Naive B cell (primary cell): Measurements from ENCODE around the gene ATPAF1. TPM values are rescaled to one million over a fixed set of nuclear protein-coding genes. Genes with fewer than 3 reads are reported as not detected.
A peak's percentile ranks its signal among the peaks of the same experiment; 100 is the strongest.
"Not testable (repeated sequence)": the region's sequence is repeated elsewhere in the genome, so short reads cannot be mapped to it uniquely, and the experiment has no call there.

ENCODE experiments used
- ATAC-seq, 2 donors: fragments of 150-1000 bp; cut with Tn5 transposase; 2 replicates each; pipeline ENCODE4 v1.10.0; 2021; ENCODE audit warnings: low read depth in 2 of 2, mild to moderate bottlenecking in 2 of 2, moderate library complexity in 2 of 2
- DNase-seq: peaks from one replicate; pipeline ENCODE4 v3.0.0; 2022
- H3K27ac Mint-ChIP-seq, 6 donors: one replicate each; pipeline ENCODE4 v1.8.0; 2020 to 2022; ENCODE audit warnings: mild to moderate bottlenecking in 6 of 6, mixed read lengths in 6 of 6, moderate library complexity in 5 of 6, inconsistent platforms in 2 of 6
- H3K27me3 Mint-ChIP-seq, 3 donors: one replicate each; pipeline ENCODE4 v1.8.0; 2021 to 2022; ENCODE audit warnings: mixed read lengths in 3 of 3, mild to moderate bottlenecking in 1 of 3
- H3K36me3 Mint-ChIP-seq, 2 donors: one replicate each; pipeline ENCODE4 v1.8.0; 2020 to 2022; ENCODE audit warnings: mixed read lengths in 2 of 2, inconsistent platforms in 1 of 2, mild to moderate bottlenecking in 1 of 2
- H3K4me1 Mint-ChIP-seq, 3 donors: one replicate each; pipeline ENCODE4 v1.8.0; 2020 to 2022; ENCODE audit warnings: mixed read lengths in 3 of 3, inconsistent platforms in 1 of 3, mild to moderate bottlenecking in 1 of 3, moderate library complexity in 1 of 3
- H3K4me3 Mint-ChIP-seq, 8 donors: one replicate each; pipeline ENCODE4 v1.8.0; 2020 to 2022; ENCODE audit warnings: mild to moderate bottlenecking in 8 of 8, mixed read lengths in 8 of 8, moderate library complexity in 8 of 8, inconsistent platforms in 2 of 8
- H3K9me3 Mint-ChIP-seq, 7 donors: one replicate each; pipeline ENCODE4 v1.8.0; 2020 to 2022; ENCODE audit warnings: mixed read lengths in 7 of 7, mild to moderate bottlenecking in 5 of 7, inconsistent platforms in 2 of 7, moderate library complexity in 1 of 7
- polyA plus RNA-seq, 6 donors: library from polyadenylated mRNA; unstranded; fragments of 300-500 nt; fragmentation: Illumina TruSeq; gene quantifications; one replicate each; pipeline ENCODE4 v1.2.3, GENCODE V29; 2021; ENCODE audit warnings: low read depth in 6 of 6

Gene ATPAF1
- polyA plus RNA-seq, result 10 to 100 TPM; 45.0 to 87.6 (median 55.8) TPM

DNA sequence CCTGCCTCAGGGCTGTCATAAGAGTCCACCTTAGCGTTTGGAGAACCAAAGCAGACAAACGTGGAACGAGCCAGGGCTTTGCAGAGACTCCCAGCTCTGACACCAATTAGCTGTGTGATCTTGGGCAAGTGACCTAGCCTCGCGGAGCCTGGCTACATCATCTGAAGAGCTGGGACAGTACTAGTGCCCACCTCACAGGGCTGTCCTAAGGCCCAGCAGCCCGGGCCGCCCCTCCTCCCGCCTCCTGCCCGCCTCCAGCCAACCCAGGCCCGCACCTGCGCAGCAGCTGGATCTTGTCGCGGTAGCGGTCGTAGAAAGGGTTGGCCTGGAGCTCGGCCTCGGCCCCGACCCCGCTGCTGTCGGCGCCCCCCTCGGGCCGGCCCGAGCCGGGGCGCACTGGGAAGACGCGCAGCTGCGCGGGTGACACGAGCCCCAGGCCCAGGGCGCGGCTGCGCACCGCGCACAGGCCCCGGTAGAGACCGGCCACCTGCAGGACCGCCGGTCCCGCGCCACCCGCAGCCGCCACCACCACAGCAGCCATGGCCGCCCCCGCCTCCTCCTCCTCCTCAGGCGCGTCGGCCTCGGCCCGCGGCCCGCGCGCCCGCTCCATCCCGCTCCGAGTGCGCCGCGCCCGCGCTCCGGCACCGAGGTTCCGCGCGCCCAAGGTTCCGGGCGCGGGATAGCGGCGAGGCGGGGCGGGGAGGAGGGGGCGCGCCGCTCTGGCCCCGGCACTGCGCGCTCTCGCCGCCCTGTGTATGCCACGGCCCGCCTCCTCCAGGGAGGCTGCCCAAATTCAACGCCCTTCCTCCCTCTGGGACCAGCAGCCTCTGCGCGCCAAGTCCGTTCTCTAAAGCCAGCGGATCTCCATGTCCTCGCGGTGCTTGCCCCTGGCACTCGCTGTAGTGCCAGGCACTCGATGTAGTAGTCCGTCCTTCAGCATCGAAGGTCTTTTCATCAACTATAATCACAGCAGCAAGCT is at the start of gene ATPAF1:
Gene ATPAF1 (minus strand): TSS at position 583 of the 979 bp plus-strand sequence. CDS start 42 bp downstream, at position 541.
- DNase-seq, result peak; percentile 34
- peak; percentile 80 to 86 for ATAC-seq
- Mint-ChIP-seq H3K9me3 (no peaks in the 10 kb centered on the region), H3K27ac (peak within 1 kb of the TSS in 1 of 6 donors; percentile 70), H3K4me1 (peaks cover 13 to 17% (median 16%) of the 10 kb centered on the region in 3 donors), H3K27me3 (no peaks in the 10 kb centered on the region), H3K4me3 (peak within 1 kb of the TSS in 6 of 8 donors; percentile 70 to 92 (median 86)), H3K36me3 (peaks cover 6 to 8% of the 10 kb centered on the region in 2 donors)

- Mint-ChIP-seq H3K4me3 (peak overlapping the region; percentile 89 to 95 (median 92)), H3K27ac (peak overlapping the region in 5 of 6 donors; percentile 81 to 98 (median 94)), H3K9me3 (no peaks in the 10 kb centered on the region), H3K36me3 (peaks cover 0 to 4% of the 10 kb centered on the region in 2 donors), H3K27me3 (peaks cover 0 to 9% (median 6%) of the 10 kb centered on the region in 3 donors), H3K4me1 (peaks cover 34 to 40% (median 38%) of the 10 kb centered on the region in 3 donors)
- DNase-seq (no peak), ATAC-seq (no peak)
Measured at GRCh38 chr1:46717654-46718053, 49.5 kb upstream of the ATPAF1 start.

GRCh38 chr1:46714976-46715375 is 46.8 kb upstream of the ATPAF1 start:
- DNase-seq (no peak), ATAC-seq (no peak)
- Mint-ChIP-seq H3K27me3 (peaks cover 0 to 5% (median 0%) of the 10 kb centered on the region in 3 donors), H3K4me1 (peaks cover 40 to 44% (median 43%) of the 10 kb centered on the region in 3 donors), H3K9me3 (no peaks in the 10 kb centered on the region), H3K36me3 (peaks cover 0 to 10% of the 10 kb centered on the region in 2 donors), H3K4me3 (peak overlapping the region in 1 of 8 donors; percentile 95), H3K27ac (no peak overlapping the region)

DNA sequence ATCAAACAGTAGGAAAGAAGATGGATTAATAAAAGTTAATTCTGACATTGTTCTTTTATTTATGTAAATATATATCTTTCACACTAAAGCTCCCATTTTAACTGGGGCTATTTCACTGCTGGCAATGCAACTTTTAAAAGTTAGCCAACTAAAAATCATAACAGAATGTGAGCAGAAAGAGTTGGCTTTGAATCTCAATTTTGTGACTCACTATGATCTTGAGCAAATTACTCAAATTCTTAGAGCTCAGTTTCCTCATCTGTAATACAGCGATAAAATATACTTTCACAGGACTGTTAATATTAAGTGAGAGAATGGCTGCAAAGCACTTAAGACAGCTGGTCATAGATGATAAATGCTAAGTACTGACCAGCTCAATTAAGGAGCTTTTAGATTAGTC is 40.0 kb upstream of the ATPAF1 start:
- H3K4me1 Mint-ChIP-seq, result peaks cover 11 to 17% (median 16%) of the 10 kb centered on the region in 3 donors
- no peak overlapping the region for H3K4me3 Mint-ChIP-seq
- ATAC-seq (no peak), DNase-seq (no peak)
- no peak overlapping the region for H3K27ac Mint-ChIP-seq
- H3K27me3 Mint-ChIP-seq, result no peaks in the 10 kb centered on the region
- no peaks in the 10 kb centered on the region for H3K9me3 Mint-ChIP-seq
- peaks cover 8 to 18% of the 10 kb centered on the region in 2 donors for H3K36me3 Mint-ChIP-seq

DNA sequence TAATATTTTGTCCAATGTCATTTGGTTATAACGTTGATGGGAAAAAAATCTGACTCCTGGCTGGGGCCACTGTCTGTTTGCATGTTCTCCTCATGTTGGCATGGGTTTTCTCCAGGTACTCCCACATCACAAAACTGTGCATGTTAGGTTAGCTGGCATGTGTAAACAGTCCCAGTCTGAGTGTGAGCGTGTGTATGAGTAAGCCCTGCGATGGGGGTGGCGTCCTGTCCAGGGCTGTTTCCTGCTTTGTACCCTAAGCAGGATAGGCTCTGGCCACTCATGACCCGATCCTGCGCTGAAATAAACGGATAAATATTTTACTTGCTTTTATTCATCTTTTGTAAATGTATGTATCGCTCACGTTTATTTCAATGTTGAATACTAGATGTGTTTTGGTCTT is 37.2 kb upstream of the ATPAF1 start:
- no peaks in the 10 kb centered on the region for H3K27me3 Mint-ChIP-seq
- no peaks in the 10 kb centered on the region for H3K9me3 Mint-ChIP-seq
- ATAC-seq (no peak), DNase-seq (no peak)
- peaks cover 7 to 19% (median 17%) of the 10 kb centered on the region in 3 donors for H3K4me1 Mint-ChIP-seq
- no peak overlapping the region for H3K27ac Mint-ChIP-seq
- H3K4me3 Mint-ChIP-seq, result no peak overlapping the region
- peaks cover 8 to 19% of the 10 kb centered on the region in 2 donors for H3K36me3 Mint-ChIP-seq

DNA sequence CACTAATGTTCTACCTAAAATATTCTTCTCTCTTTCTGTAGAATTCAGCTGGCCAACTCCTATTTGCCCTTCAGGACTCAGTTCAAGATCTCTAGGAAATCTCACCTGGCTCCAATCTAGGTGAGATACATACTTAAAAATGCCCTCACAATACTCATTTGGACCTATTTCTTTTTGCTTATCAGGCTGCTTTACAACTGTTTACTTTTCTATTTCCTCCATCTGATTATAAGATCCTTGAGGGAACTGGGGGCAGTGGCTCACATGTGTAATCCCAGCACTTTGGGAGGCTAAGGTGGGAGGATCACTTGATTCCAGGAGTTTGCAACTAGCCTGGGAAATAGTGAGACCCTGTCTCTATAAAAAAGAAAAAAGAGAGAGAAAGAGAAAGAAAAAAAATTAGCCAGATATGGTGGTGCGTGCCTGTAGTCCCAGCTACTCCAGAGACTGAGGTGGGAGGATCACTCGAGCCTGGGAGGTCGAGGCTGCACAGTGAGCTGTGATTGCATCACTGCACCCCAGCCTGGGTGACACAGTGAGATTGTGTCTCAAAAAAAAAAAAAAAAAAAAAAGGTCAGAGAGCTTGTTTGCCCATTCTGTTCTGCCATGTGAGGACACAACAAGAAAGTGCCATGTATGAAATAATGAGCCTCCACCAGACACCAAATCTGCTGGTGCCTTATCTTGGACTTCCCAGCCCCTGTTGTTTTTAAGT is 35.9 kb upstream of the ATPAF1 start:
- no peak for DNase-seq
- H3K27ac Mint-ChIP-seq, result peak overlapping the region in 1 of 6 donors; percentile 49
- H3K27me3 Mint-ChIP-seq, result no peaks in the 10 kb centered on the region
- ATAC-seq, result no peak
- no peaks in the 10 kb centered on the region for H3K9me3 Mint-ChIP-seq
- H3K4me3 Mint-ChIP-seq, result peak overlapping the region in 2 of 8 donors; percentile 6 to 13
- peaks cover 8 to 18% (median 14%) of the 10 kb centered on the region in 3 donors for H3K4me1 Mint-ChIP-seq
- H3K36me3 Mint-ChIP-seq, result peaks cover 3 to 16% of the 10 kb centered on the region in 2 donors

- Mint-ChIP-seq H3K4me3 (no peak overlapping the region), H3K4me1 (peaks cover 14 to 24% (median 19%) of the 10 kb centered on the region in 3 donors), H3K36me3 (peaks cover 18 to 25% of the 10 kb centered on the region in 2 donors), H3K27ac (no peak overlapping the region), H3K9me3 (peaks cover 0 to 5% (median 0%) of the 10 kb centered on the region in 7 donors), H3K27me3 (no peaks in the 10 kb centered on the region)
- ATAC-seq (no peak), DNase-seq (no peak)
Measured at GRCh38 chr1:46699666-46700065, 31.5 kb upstream of the ATPAF1 start.

GRCh38 chr1:46697053-46697452 is 28.9 kb upstream of the ATPAF1 start:
- Mint-ChIP-seq H3K4me3 (no peak overlapping the region), H3K9me3 (peaks cover 0 to 5% (median 0%) of the 10 kb centered on the region in 7 donors), H3K36me3 (peaks cover 16 to 18% of the 10 kb centered on the region in 2 donors), H3K27me3 (no peaks in the 10 kb centered on the region), H3K27ac (peak overlapping the region in 1 of 6 donors; percentile 47), H3K4me1 (peaks cover 14 to 15% (median 14%) of the 10 kb centered on the region in 3 donors)
- DNase-seq (no peak), ATAC-seq (no peak)

DNA sequence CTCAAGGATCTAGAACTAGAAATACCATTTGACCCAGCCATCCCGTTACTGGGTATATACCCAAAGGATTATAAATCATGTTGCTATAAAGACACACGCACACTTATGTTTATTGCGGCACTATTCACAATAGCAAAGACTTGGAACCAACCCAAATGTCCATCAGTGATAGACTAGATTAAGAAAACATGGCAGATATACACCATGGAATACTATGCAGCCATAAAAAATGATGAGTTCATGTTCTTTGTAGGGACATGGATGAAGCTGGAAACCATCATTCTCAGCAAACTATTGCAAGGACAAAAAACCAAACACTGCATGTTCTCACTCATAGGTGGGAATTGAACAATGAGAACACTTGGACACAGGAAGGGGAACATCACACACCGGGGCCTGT is 26.5 kb upstream of the ATPAF1 start:
- Mint-ChIP-seq H3K36me3 (peaks cover 22 to 27% of the 10 kb centered on the region in 2 donors), H3K4me1 (peaks cover 7 to 11% (median 9%) of the 10 kb centered on the region in 3 donors)
- H3K9me3 Mint-ChIP-seq, DNase-seq, H3K4me3 Mint-ChIP-seq, ATAC-seq, H3K27me3 Mint-ChIP-seq, H3K27ac Mint-ChIP-seq: not testable (repeated sequence)

- H3K9me3 Mint-ChIP-seq, result peaks cover 0 to 5% (median 0%) of the 10 kb centered on the region in 7 donors
- H3K4me3 Mint-ChIP-seq, result no peak overlapping the region
- peaks cover 22 to 31% of the 10 kb centered on the region in 2 donors for H3K36me3 Mint-ChIP-seq
- peaks cover 0 to 4% (median 2%) of the 10 kb centered on the region in 3 donors for H3K4me1 Mint-ChIP-seq
- H3K27me3 Mint-ChIP-seq, result no peaks in the 10 kb centered on the region
- H3K27ac Mint-ChIP-seq, result no peak overlapping the region
- DNase-seq, result no peak
- ATAC-seq, result no peak
Measured at GRCh38 chr1:46692811-46693770, 24.9 kb upstream of the ATPAF1 start.

- no peak overlapping the region for H3K27ac Mint-ChIP-seq
Measured at GRCh38 chr1:46691997-46692790, 24.0 kb upstream of the ATPAF1 start.

More at GRCh38 chr1:46691997-46692790, 24.0 kb upstream of the ATPAF1 start:
- Mint-ChIP-seq H3K4me3 (no peak overlapping the region), H3K9me3 (peaks cover 0 to 5% (median 0%) of the 10 kb centered on the region in 7 donors), H3K4me1 (peaks cover 0 to 4% (median 0%) of the 10 kb centered on the region in 3 donors), H3K36me3 (peaks cover 28 to 34% of the 10 kb centered on the region in 2 donors), H3K27me3 (no peaks in the 10 kb centered on the region)
- no peak for ATAC-seq
- DNase-seq, result no peak
